BE2C (cell line): ENCODE data around the gene NDRG2.
A peak's percentile ranks its signal among the peaks of the same experiment; 100 is the strongest.

Experiments used
- DNase-seq: peaks from one replicate; pipeline ENCODE4 v3.0.0-alpha.2; 2020
- H3K27me3 ChIP-seq: fragments of 250-450 bp; sonication (Bioruptor Pico); 2 replicates; pipeline ENCODE4 v1.5.1; 2020; ENCODE audit warnings: mild to moderate bottlenecking
- H3K36me3 ChIP-seq: fragments of 250-450 bp; sonication (Bioruptor Pico); 2 replicates; pipeline ENCODE4 v1.5.1; 2020; ENCODE audit warnings: mild to moderate bottlenecking
- H3K4me1 ChIP-seq: fragments of 250-450 bp; sonication (Bioruptor Pico); 2 replicates; pipeline ENCODE4 v1.5.1; 2020
- H3K4me3 ChIP-seq: 2 replicates; pipeline ENCODE4 v1.5.1; 2011; ENCODE audit warnings: low read depth, low read length
- H3K9me3 ChIP-seq: fragments of 250-450 bp; sonication (Bioruptor Pico); 2 replicates; pipeline ENCODE4 v1.5.1; 2020
- TF ChIP-seq, protein P1 (sequence below): IDR thresholded peaks from 2 replicates; pipeline ENCODE4 v1.5.1; 2012; ENCODE audit warnings: mild to moderate bottlenecking, low read depth, low read length

NDRG2 gene

DNA sequence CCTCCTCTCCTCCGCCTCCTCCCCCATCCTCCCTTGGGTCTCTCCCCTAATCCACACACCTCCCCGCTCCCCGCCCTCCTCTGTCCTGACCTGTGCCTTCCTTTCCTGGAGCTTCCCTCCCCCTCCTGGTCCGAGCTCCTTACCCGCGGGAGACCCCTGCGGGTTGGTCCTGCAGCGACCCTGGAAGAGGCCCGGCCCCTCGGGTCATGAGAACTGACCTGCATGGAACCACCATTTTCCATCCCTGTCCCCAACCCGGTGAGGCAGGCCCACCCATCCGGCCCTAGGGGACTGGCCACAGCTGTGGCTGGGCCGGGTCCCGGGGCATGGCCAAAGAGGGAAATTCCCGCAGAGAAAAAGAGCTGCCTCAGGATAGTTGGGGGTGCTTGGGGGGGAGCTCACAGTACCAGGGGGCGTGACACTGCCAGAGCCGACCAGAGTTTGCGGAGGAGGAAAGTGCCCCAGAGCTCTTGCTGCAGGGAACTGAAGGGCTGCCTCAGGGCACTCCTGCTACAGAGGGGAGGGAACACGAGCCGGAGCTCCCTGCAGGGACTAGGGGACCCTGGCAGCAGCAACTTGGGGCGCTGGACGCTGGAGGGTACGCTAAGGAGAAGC lies 45.9 kb upstream of the NDRG2 start:
- Histone ChIP-seq H3K4me1 (peaks cover 14% of the 10 kb centered on the region), H3K36me3 (peaks cover 8% of the 10 kb centered on the region), H3K4me3 (peak overlapping the region; percentile 84), H3K27me3 (peaks cover 12% of the 10 kb centered on the region), H3K9me3 (no peaks in the 10 kb centered on the region)
- TF ChIP-seq, protein P1, sequence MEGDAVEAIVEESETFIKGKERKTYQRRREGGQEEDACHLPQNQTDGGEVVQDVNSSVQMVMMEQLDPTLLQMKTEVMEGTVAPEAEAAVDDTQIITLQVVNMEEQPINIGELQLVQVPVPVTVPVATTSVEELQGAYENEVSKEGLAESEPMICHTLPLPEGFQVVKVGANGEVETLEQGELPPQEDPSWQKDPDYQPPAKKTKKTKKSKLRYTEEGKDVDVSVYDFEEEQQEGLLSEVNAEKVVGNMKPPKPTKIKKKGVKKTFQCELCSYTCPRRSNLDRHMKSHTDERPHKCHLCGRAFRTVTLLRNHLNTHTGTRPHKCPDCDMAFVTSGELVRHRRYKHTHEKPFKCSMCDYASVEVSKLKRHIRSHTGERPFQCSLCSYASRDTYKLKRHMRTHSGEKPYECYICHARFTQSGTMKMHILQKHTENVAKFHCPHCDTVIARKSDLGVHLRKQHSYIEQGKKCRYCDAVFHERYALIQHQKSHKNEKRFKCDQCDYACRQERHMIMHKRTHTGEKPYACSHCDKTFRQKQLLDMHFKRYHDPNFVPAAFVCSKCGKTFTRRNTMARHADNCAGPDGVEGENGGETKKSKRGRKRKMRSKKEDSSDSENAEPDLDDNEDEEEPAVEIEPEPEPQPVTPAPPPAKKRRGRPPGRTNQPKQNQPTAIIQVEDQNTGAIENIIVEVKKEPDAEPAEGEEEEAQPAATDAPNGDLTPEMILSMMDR = no peak
- peak; percentile 52 for DNase-seq

DNA sequence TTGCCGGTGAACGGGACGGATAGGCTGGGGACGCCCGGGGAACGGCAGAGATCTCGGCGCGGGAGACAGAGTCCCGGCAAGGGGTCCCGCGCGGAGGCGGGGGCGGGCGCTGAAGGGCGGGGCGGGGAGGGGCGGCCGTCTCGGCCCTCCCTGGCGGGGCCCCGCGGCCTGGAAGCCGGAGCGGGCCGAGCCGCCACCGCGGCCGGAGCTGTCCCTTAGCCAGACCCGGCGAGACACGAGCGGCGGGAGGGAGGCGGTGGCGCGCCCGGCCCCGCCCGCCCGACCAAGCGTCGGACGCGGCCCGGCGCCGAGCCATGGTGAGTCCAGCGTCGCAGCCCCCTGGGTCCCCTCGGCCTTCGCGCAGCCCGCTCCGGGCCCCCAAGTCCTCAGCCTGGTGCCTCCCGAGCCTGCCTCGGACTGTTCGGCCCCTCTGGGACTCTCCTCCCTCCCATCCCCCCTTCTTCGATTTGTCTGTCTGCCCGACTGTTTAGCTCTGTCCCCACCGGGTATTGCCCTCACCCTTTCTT lies 45.3 kb upstream of the NDRG2 start, which contains the start of gene ARHGEF40:
ARHGEF40 (plus strand) TSS at position 222 of the 527 bp plus-strand sequence; CDS start at position 315, 93 bp downstream.
- Histone ChIP-seq H3K4me3 (peak within 1 kb of the TSS; percentile 84), H3K4me1 (peaks cover 12% of the 10 kb centered on the region; the same call in 1 of the 2 replicates), H3K27me3 (peaks cover 12% of the 10 kb centered on the region), H3K36me3 (peaks cover 2% of the 10 kb centered on the region), H3K9me3 (no peaks in the 10 kb centered on the region)
- TF ChIP-seq, protein P1 = no peak
- DNase-seq = peak; percentile 70

DNA sequence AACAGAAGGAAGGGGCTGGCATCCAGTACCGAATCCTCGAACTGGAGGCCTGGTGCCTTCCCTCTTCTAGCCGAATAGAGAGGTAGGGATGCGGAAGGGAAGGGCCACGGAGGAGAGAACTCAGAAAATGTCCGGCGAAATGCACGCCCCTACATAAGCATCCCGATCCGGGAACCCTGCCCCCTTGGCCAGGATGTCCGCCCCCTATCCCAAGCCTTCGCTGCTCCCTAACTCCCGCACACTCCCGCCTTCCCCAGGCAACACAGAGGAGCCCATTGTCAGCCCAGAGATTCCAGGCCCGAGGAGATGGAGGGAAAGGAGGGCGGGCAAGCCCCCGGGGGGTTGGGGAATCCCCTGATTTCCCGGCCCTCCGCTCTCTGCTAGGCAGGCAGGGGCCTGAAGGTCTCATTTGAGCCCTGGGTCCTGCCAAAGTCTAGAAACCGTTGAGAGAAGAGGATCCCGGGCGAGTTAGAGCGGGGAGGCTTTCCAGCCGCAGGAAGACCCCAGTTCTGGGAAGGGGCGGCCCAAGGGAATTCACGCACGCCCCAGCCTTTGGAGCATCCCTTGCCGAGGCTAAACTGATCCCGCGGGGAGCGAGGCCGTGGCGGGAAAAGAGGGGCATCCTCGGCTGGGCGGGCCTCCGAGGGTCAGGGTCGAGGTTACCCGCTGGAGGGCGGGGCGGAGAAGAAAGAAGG lies 44.7 kb upstream of the NDRG2 start:
- Histone ChIP-seq H3K4me3 (peak overlapping the region; percentile 84), H3K9me3 (no peaks in the 10 kb centered on the region), H3K27me3 (peaks cover 12% of the 10 kb centered on the region), H3K4me1 (peaks cover 12% of the 10 kb centered on the region; the same call in 1 of the 2 replicates), H3K36me3 (no peaks in the 10 kb centered on the region; the same call in 1 of the 2 replicates)
- peak; percentile 33 for DNase-seq
- TF ChIP-seq, protein P1 = no peak

GRCh38 chr14:21068521-21069387 lies 43.9 kb upstream of the NDRG2 start:
- DNase-seq = peak; percentile 74
- TF ChIP-seq, protein P1 = peak; percentile 79
- Histone ChIP-seq H3K9me3 (no peaks in the 10 kb centered on the region), H3K27me3 (peaks cover 12% of the 10 kb centered on the region), H3K36me3 (no peaks in the 10 kb centered on the region; the same call in 1 of the 2 replicates), H3K4me3 (peak overlapping the region; percentile 84), H3K4me1 (peaks cover 12% of the 10 kb centered on the region; the same call in 1 of the 2 replicates)

DNA sequence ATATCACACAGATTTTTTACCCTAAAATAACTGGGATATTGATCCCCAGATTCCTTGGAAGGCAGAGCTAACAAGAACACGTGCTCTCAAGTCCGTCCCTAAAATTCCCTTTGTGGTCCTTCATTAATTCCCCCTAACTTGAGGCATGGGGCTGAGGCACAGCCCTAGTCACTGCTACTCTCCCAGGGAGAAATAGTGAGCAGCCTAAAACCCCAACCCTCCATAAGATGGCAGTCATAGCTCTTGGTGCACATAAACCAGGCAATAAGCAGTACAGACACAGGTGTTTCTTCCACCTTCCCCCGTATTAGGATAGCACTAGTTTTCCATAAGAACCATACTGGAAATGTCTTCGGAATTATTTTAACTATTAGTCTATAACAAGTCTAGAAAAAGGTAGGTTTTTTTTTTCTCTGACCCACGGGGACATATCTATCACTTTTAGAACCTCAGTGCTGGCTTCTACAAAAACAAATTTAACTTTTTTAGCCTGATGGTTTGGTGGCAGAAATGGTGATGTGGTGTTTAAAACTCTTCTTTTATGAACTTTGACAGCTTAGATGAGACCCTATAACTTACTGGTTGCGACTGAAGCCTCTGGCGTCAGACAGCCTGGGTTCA lies 42.1 kb upstream of the NDRG2 start:
- H3K4me3 ChIP-seq = no peak overlapping the region
- peaks cover 12% of the 10 kb centered on the region for H3K27me3 ChIP-seq
- DNase-seq = no peak
- TF ChIP-seq, protein P1 = peak; percentile 55
- H3K9me3 ChIP-seq = no peaks in the 10 kb centered on the region
- no peaks in the 10 kb centered on the region for H3K36me3 ChIP-seq
- peaks cover 9% of the 10 kb centered on the region; the same call in 1 of the 2 replicates for H3K4me1 ChIP-seq
